ENCODE results near the gene SALL4. TPM values are rescaled to one million over a fixed set of nuclear protein-coding genes. Genes with fewer than 3 reads are reported as not detected.

Gene SALL4
- total RNA-seq, 1 donor from 2014 or later, result 178 TPM

- TF ChIP-seq CTCF (IDR thresholded peaks at IDR 0.05; ENCODE audit: unreplicated experiment), result no peak
- no peak overlapping the region for H3K4me3 Mint-ChIP-seq (ENCODE audit: low read depth)
- no peaks in the 10 kb centered on the region for H3K27me3 Mint-ChIP-seq
- H3K27ac Mint-ChIP-seq, result no peak overlapping the region
- peaks cover 3% of the 10 kb centered on the region for H3K9me3 Mint-ChIP-seq (ENCODE audit: low read depth)
- DNase-seq (ENCODE audit: low spot score, unreplicated experiment), result no peak
- H3K4me1 Mint-ChIP-seq (ENCODE audit: low read depth), result peaks cover 1% of the 10 kb centered on the region
- peaks cover 23% of the 10 kb centered on the region for H3K36me3 Mint-ChIP-seq (ENCODE audit: insufficient read depth)
Measured at GRCh38 chr20:51775241-51775640, 27.1 kb downstream of the SALL4 start.

- TF ChIP-seq CTCF (IDR thresholded peaks at IDR 0.05; ENCODE audit: unreplicated experiment), result no peak
- Mint-ChIP-seq H3K27me3 (no peaks in the 10 kb centered on the region), H3K36me3 (ENCODE audit: insufficient read depth) (no peaks in the 10 kb centered on the region), H3K4me1 (ENCODE audit: low read depth) (peaks cover 8% of the 10 kb centered on the region), H3K4me3 (ENCODE audit: low read depth) (no peak overlapping the region), H3K9me3 (ENCODE audit: low read depth) (no peaks in the 10 kb centered on the region), H3K27ac (no peak overlapping the region)
- no peak for DNase-seq (ENCODE audit: low spot score, unreplicated experiment)
Measured at GRCh38 chr20:51772236-51772635, 30.1 kb downstream of the SALL4 start.

- Mint-ChIP-seq H3K36me3 (ENCODE audit: insufficient read depth) (no peaks in the 10 kb centered on the region), H3K27ac (peak overlapping the region; percentile 19), H3K27me3 (no peaks in the 10 kb centered on the region), H3K4me3 (ENCODE audit: low read depth) (peak overlapping the region; percentile 95), H3K4me1 (ENCODE audit: low read depth) (peaks cover 7% of the 10 kb centered on the region), H3K9me3 (ENCODE audit: low read depth) (no peaks in the 10 kb centered on the region)
- DNase-seq (ENCODE audit: low spot score, unreplicated experiment), result no peak
- no peak for TF ChIP-seq CTCF (IDR thresholded peaks at IDR 0.05; ENCODE audit: unreplicated experiment)
Measured at GRCh38 chr20:51769976-51770615, 32.2 kb downstream of the SALL4 start.

GRCh38 chr20:51768759-51769517 lies 33.4 kb downstream of the SALL4 start:
- H3K27me3 Mint-ChIP-seq, result no peaks in the 10 kb centered on the region

More at GRCh38 chr20:51768759-51769517, 33.4 kb downstream of the SALL4 start:
- H3K4me3 Mint-ChIP-seq (ENCODE audit: low read depth), result peak overlapping the region; percentile 95
- TF ChIP-seq CTCF (IDR thresholded peaks at IDR 0.05; ENCODE audit: unreplicated experiment), result no peak
- no peaks in the 10 kb centered on the region for H3K9me3 Mint-ChIP-seq (ENCODE audit: low read depth)
- peak overlapping the region; percentile 95 for H3K27ac Mint-ChIP-seq
- no peak for DNase-seq (ENCODE audit: low spot score, unreplicated experiment)
- peaks cover 7% of the 10 kb centered on the region for H3K4me1 Mint-ChIP-seq (ENCODE audit: low read depth)
- peaks cover 1% of the 10 kb centered on the region for H3K36me3 Mint-ChIP-seq (ENCODE audit: insufficient read depth)

Measured in progenitor cell of endocrine pancreas (in vitro differentiated cells).